Loucy (cell line): ENCODE results near the gene AGGF1.

Experiments
- H2AFZ ChIP-seq: fragments of 200-600 bp; sonication (generic); 2 replicates; pipeline ENCODE4 v1.6.0; 2016; ENCODE audit warnings: antibody characterized with exemption, mild to moderate bottlenecking, low read length, moderate library complexity
- H3F3A ChIP-seq: fragments of 200-600 bp; 2 replicates; pipeline ENCODE4 v1.6.0; 2016; ENCODE audit warnings: antibody characterized with exemption, low read depth, mild to moderate bottlenecking
- H3K27me3 ChIP-seq: fragments of 200-600 bp; sonication (generic); 2 replicates; pipeline ENCODE4 v1.6.1; 2014; ENCODE audit warnings: low read length, mild to moderate bottlenecking; ENCODE audit not compliant: insufficient read depth, poor library complexity, severe bottlenecking
- H3K36me3 ChIP-seq: fragments of 200-600 bp; sonication (generic); 2 replicates; pipeline ENCODE4 v1.6.1; 2016; ENCODE audit warnings: low read length; ENCODE audit not compliant: insufficient read depth
- H3K4me1 ChIP-seq: fragments of 200-600 bp; sonication (generic); 2 replicates; pipeline ENCODE4 v1.5.1; 2014; ENCODE audit warnings: low read length, mild to moderate bottlenecking; ENCODE audit not compliant: insufficient read depth, poor library complexity, severe bottlenecking
- H3K4me2 ChIP-seq: fragments of 200-600 bp; sonication (generic); 2 replicates; pipeline ENCODE4 v1.6.0; 2014; ENCODE audit warnings: antibody characterized with exemption, low read length, low read depth, mild to moderate bottlenecking; ENCODE audit not compliant: poor library complexity, severe bottlenecking
- H3K4me3 ChIP-seq: fragments of 200-600 bp; sonication (generic); 2 replicates; pipeline ENCODE4 v1.5.1; 2014; ENCODE audit warnings: low read length, mild to moderate bottlenecking, mixed read lengths; ENCODE audit not compliant: poor library complexity, severe bottlenecking
- H3K79me2 ChIP-seq: fragments of 200-600 bp; sonication (generic); 2 replicates; pipeline ENCODE4 v1.6.1; 2014; ENCODE audit warnings: low read length; ENCODE audit not compliant: insufficient read depth
- H3K9ac ChIP-seq: fragments of 200-600 bp; sonication (generic); 2 replicates; pipeline ENCODE4 v1.6.0; 2014; ENCODE audit warnings: mild to moderate bottlenecking, low read depth, low read length, moderate library complexity; ENCODE audit not compliant: poor library complexity, severe bottlenecking
- H3K9me2 ChIP-seq: fragments of 200-600 bp; sonication (generic); replicated peaks from 2 replicates; pipeline ENCODE4 v1.6.1; 2016; ENCODE audit warnings: low read depth, low read length, mixed read lengths
- H3K9me3 ChIP-seq: fragments of 200-600 bp; sonication (generic); 2 replicates; pipeline ENCODE4 v1.6.1; 2014; ENCODE audit warnings: mild to moderate bottlenecking, antibody characterized with exemption, low read length, low read depth; ENCODE audit not compliant: insufficient read depth
- H4K20me1 ChIP-seq: fragments of 200-600 bp; sonication (generic); 2 replicates; pipeline ENCODE4 v1.6.0; 2014; ENCODE audit warnings: antibody characterized with exemption, low read length, mild to moderate bottlenecking; ENCODE audit not compliant: insufficient read depth, poor library complexity, severe bottlenecking
- CTCF ChIP-seq: fragments of 200-600 bp; sonication (generic); conservative IDR thresholded peaks from 2 replicates; pipeline ENCODE4 v1.5.1; 2014; ENCODE audit warnings: mild to moderate bottlenecking, antibody characterized with exemption, low read length
- EZH2phosphoT487 ChIP-seq: fragments of 200-600 bp; IDR thresholded peaks from 2 replicates; pipeline ENCODE4 v1.6.1; 2018; ENCODE audit warnings: antibody characterized with exemption, mild to moderate bottlenecking, moderate library complexity, borderline replicate concordance

The AGGF1 gene

GRCh38 chr5:77087484-77088261 is 57.5 kb downstream of the AGGF1 start:
- Histone ChIP-seq H3K9me2 (no peaks in the 10 kb centered on the region), H3K9ac (peak overlapping the region; percentile 95), H4K20me1 (no peaks in the 10 kb centered on the region), H3K4me1 (peaks cover 37% of the 10 kb centered on the region), H3K4me2 (peak overlapping the region; percentile 88), H3K9me3 (no peaks in the 10 kb centered on the region), H3K27me3 (no peaks in the 10 kb centered on the region), H3F3A (no peaks in the 10 kb centered on the region), H3K79me2 (peaks cover 42% of the 10 kb centered on the region), H3K36me3 (no peaks in the 10 kb centered on the region), H3K4me3 (peak overlapping the region; percentile 92), H2AFZ (peak overlapping the region; percentile 90)
- no peak for TF ChIP-seq EZH2phosphoT487
- TF ChIP-seq CTCF, result no peak

- Histone ChIP-seq H2AFZ (no peak overlapping the region), H3K9me2 (no peaks in the 10 kb centered on the region), H3K4me3 (no peak overlapping the region), H3K9me3 (no peaks in the 10 kb centered on the region), H3K27me3 (no peaks in the 10 kb centered on the region), H3K36me3 (no peaks in the 10 kb centered on the region), H3F3A (no peaks in the 10 kb centered on the region), H3K4me2 (no peak overlapping the region), H3K4me1 (no peaks in the 10 kb centered on the region), H4K20me1 (no peaks in the 10 kb centered on the region), H3K79me2 (no peaks in the 10 kb centered on the region), H3K9ac (no peak overlapping the region)
- no peak for TF ChIP-seq CTCF
- no peak for TF ChIP-seq EZH2phosphoT487
These were observed 65.0 kb downstream of the AGGF1 start for GRCh38 chr5:77095189-77095588.

GRCh38 chr5:77101298-77101697 is 71.1 kb downstream of the AGGF1 start:
- Histone ChIP-seq H3K79me2 (no peaks in the 10 kb centered on the region), H3K9me3 (no peaks in the 10 kb centered on the region), H3K36me3 (no peaks in the 10 kb centered on the region), H3F3A (no peaks in the 10 kb centered on the region), H3K4me2 (no peak overlapping the region), H4K20me1 (no peaks in the 10 kb centered on the region), H2AFZ (no peak overlapping the region), H3K4me1 (no peaks in the 10 kb centered on the region), H3K27me3 (no peaks in the 10 kb centered on the region), H3K4me3 (no peak overlapping the region), H3K9me2 (no peaks in the 10 kb centered on the region), H3K9ac (no peak overlapping the region)
- no peak for TF ChIP-seq EZH2phosphoT487
- no peak for TF ChIP-seq CTCF
